KMS-11 (cell line): ENCODE measurements around the gene GRAMD1C.

Experiments
- H2AFZ ChIP-seq: fragments of 200-600 bp; sonication (generic); 2 replicates; pipeline ENCODE4 v1.6.1; 2016; ENCODE audit warnings: antibody characterized with exemption, mixed run types, low read depth
- H3K27ac ChIP-seq: fragments of 200-600 bp; sonication (generic); 2 replicates; pipeline ENCODE4 v1.6.1; 2016; ENCODE audit warnings: mild to moderate bottlenecking, mixed run types
- H3K27me3 ChIP-seq: fragments of 200-600 bp; sonication (generic); 2 replicates; pipeline ENCODE4 v1.6.1; 2017; ENCODE audit warnings: mild to moderate bottlenecking, low read depth, mixed run types, moderate library complexity; ENCODE audit not compliant: insufficient read depth
- H3K36me3 ChIP-seq: fragments of 200-600 bp; sonication (generic); 2 replicates; pipeline ENCODE4 v1.6.1; 2017; ENCODE audit warnings: mild to moderate bottlenecking, mixed run types; ENCODE audit not compliant: insufficient read depth
- H3K4me1 ChIP-seq: fragments of 200-600 bp; sonication (generic); 2 replicates; pipeline ENCODE4 v1.6.1; 2016; ENCODE audit warnings: mild to moderate bottlenecking, low read depth, mixed run types; ENCODE audit not compliant: poor library complexity, severe bottlenecking
- H3K4me2 ChIP-seq: fragments of 200-600 bp; sonication (generic); 2 replicates; pipeline ENCODE4 v1.7.0; 2016; ENCODE audit warnings: mild to moderate bottlenecking, mixed run types
- H3K4me3 ChIP-seq: fragments of 200-600 bp; sonication (generic); IDR thresholded peaks from 2 replicates; pipeline ENCODE4 v1.6.1; 2017; ENCODE audit warnings: low read depth, low read length, mixed read lengths; ENCODE audit not compliant: insufficient read depth
- H3K79me2 ChIP-seq: fragments of 200-600 bp; sonication (generic); 2 replicates; pipeline ENCODE4 v1.6.1; 2016; ENCODE audit warnings: low read depth, mixed run types; ENCODE audit not compliant: insufficient read depth
- H3K9ac ChIP-seq: fragments of 200-600 bp; sonication (generic); 2 replicates; pipeline ENCODE4 v1.6.1; 2016; ENCODE audit warnings: mild to moderate bottlenecking, mixed run types
- H4K20me1 ChIP-seq: fragments of 200-600 bp; sonication (generic); 2 replicates; pipeline ENCODE4 v1.6.1; 2016; ENCODE audit warnings: mild to moderate bottlenecking, mixed run types; ENCODE audit not compliant: insufficient read depth
- CTCF ChIP-seq: fragments of 200-600 bp; sonication (generic); conservative IDR thresholded peaks from 2 replicates; pipeline ENCODE4 v1.6.1; 2017; ENCODE audit warnings: low read depth, mild to moderate bottlenecking, antibody characterized with exemption, low read length, moderate library complexity, mixed read lengths

GRAMD1C gene

DNA sequence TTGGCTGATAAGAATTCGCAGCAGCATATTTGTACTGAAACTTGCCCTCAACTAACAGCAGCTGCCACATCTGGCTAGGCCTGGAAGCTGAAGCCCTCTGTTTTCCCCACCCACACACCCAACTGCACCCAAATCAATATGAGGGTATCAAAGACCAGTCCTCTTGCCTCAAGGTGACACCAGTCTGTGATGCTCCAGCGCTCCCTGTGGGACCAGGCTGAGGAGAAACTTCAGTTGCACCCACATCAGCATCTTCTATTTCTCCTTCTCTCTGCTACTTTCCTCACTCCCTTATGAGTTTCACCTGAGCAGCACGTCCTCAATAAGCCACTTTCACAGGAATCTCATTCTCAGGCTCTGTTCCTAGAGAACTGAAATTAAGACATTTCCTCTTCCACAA lies 18.7 kb upstream of the GRAMD1C start:
- no peaks in the 10 kb centered on the region for H3K4me1 ChIP-seq
- no peak overlapping the region for H3K27ac ChIP-seq
- H3K4me3 ChIP-seq: no peak overlapping the region
- no peaks in the 10 kb centered on the region for H4K20me1 ChIP-seq
- no peaks in the 10 kb centered on the region for H3K36me3 ChIP-seq
- no peak overlapping the region for H2AFZ ChIP-seq
- TF ChIP-seq CTCF: no peak
- H3K79me2 ChIP-seq: no peaks in the 10 kb centered on the region
- H3K27me3 ChIP-seq: no peaks in the 10 kb centered on the region
- H3K9ac ChIP-seq: no peak overlapping the region
- no peak overlapping the region for H3K4me2 ChIP-seq

DNA sequence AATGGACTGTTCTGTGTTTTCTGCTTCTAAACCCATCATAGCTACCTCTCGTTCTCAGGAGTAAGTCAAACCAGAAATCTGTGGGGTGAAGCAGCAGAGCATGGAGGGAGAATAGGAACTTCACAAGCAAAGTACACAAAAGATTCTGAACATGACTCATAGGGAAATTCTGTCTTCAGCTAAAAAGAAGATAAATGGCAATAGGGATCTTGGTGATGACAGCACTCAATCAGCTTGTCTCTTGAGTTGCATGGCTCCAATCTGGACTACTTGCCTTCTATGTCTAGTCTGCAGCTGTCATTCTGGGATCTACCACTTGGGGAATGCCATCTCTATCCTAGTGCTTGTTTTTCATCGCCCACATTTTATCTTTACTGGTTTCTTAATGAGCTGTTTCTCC lies 13.5 kb upstream of the GRAMD1C start:
- TF ChIP-seq CTCF: no peak
- H3K4me2 ChIP-seq: no peak overlapping the region
- H3K79me2 ChIP-seq: no peaks in the 10 kb centered on the region
- H3K36me3 ChIP-seq: no peaks in the 10 kb centered on the region
- no peak overlapping the region for H2AFZ ChIP-seq
- no peaks in the 10 kb centered on the region for H4K20me1 ChIP-seq
- no peaks in the 10 kb centered on the region for H3K4me1 ChIP-seq
- H3K9ac ChIP-seq: no peak overlapping the region
- H3K4me3 ChIP-seq: no peak overlapping the region
- no peaks in the 10 kb centered on the region for H3K27me3 ChIP-seq
- no peak overlapping the region for H3K27ac ChIP-seq

DNA sequence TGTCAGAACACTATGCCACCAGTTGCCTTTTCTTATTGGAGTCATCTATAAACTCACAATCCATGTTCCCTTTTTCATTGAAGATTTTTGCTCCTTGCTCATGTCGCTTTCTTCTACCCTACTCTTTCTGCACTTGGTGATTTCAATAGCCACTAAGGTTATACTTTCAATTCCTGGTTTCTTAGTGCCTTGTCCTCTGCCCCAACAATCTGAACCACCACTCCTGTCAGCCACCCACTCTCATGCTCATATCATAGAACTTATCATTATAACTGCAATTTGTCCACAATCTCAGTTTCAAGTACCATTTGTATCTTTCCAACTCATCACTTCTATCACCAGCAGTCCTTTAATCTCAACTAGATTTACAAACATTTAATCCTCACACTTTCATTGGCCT lies 10.0 kb upstream of the GRAMD1C start:
- no peak overlapping the region for H2AFZ ChIP-seq
- 0 out of 2 replicates have a peak, but pooled peaks cover 3% of the 10 kb centered on the region for H3K36me3 ChIP-seq
- no peaks in the 10 kb centered on the region for H4K20me1 ChIP-seq
- H3K79me2 ChIP-seq: no peaks in the 10 kb centered on the region
- H3K27me3 ChIP-seq: no peaks in the 10 kb centered on the region
- no peak overlapping the region for H3K4me2 ChIP-seq
- H3K4me1 ChIP-seq: no peaks in the 10 kb centered on the region
- H3K9ac ChIP-seq: no peak overlapping the region
- no peak overlapping the region for H3K27ac ChIP-seq
- H3K4me3 ChIP-seq: no peak overlapping the region
- TF ChIP-seq CTCF: no peak

DNA sequence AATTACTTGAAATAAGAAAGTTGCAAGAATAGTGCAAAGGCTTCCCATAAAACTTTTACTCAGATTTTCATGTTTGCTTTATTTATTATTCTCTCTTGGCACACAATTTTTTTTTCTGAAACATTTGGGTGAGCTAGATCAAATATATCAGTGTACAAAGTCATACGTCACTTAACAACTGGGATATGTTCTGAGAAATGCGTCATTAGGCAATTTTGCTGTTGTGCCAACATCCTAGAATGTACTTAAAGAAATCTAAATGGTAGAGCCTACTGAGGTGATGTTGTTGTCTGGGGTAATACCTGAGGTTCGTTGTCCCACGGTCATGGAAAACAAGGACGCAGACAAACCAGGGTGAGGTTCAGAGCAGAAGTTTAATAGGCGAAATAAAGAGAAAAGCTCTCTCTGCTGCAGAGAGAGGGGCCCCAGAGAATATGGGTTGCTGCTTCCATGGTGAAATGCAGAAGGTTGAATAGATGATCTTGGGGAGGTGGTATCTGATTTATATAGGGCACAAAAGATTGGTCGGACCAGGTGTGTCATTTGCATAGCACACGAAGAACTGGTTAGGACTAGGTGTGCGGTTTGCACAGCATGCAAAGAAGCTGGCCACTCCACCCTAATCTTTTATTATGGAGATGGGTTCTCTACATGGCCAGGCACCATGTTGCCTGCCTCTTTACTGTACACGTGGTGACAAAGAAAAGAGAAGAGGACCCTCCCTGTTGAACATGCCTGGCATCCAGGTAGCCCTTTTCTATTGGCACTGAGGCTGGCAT lies 8.8 kb upstream of the GRAMD1C start:
- Histone ChIP-seq H3K27me3 (no peaks in the 10 kb centered on the region), H3K27ac (no peak overlapping the region)

More for the DNA sequence above, 8.8 kb upstream of the GRAMD1C start:
- Histone ChIP-seq H3K4me3 (no peak overlapping the region), H3K4me1 (no peaks in the 10 kb centered on the region), H3K36me3 (0 out of 2 replicates have a peak, but pooled peaks cover 3% of the 10 kb centered on the region), H3K79me2 (no peaks in the 10 kb centered on the region), H3K9ac (no peak overlapping the region), H3K4me2 (no peak overlapping the region), H4K20me1 (no peaks in the 10 kb centered on the region), H2AFZ (no peak overlapping the region)
- TF ChIP-seq CTCF: no peak
